OCI-LY3 (cell line): ENCODE measurements around the gene SUPT16H.
"Not testable (repeated sequence)": the region's sequence is repeated elsewhere in the genome, so short reads cannot be mapped to it uniquely, and the experiment has no call there.

Source experiments
- H2AFZ ChIP-seq: fragments of 200-600, 300-600 bp; shearing (Covaris generic); 2 replicates; pipeline ENCODE4 v1.6.0; 2014; ENCODE audit warnings: antibody characterized with exemption, low read depth, low read length
- H3K27ac ChIP-seq: fragments of 200-600, 300-600 bp; sonication (generic); 2 replicates; pipeline ENCODE4 v1.5.1; 2014; ENCODE audit warnings: mild to moderate bottlenecking, low read length, moderate library complexity, mixed read lengths
- H3K27me3 ChIP-seq: fragments of 200-600, 300-600 bp; sonication (generic); 2 replicates; pipeline ENCODE4 v1.6.1; 2014; ENCODE audit warnings: low read depth, low read length, mixed read lengths
- H3K36me3 ChIP-seq: fragments of 200-600, 300-600 bp; sonication (generic); replicated peaks from 2 replicates; pipeline ENCODE3; 2014; ENCODE audit warnings: low read depth, low read length, mixed read lengths
- H3K4me1 ChIP-seq: fragments of 300-600, 200-600 bp; sonication (generic); 2 replicates; pipeline ENCODE4 v1.6.1; 2014; ENCODE audit warnings: low read length, mixed read lengths
- H3K4me2 ChIP-seq: fragments of 200-600, 300-600 bp; sonication (generic); 2 replicates; pipeline ENCODE4 v1.6.1; 2014; ENCODE audit warnings: low read length, mixed read lengths
- H3K4me3 ChIP-seq: fragments of 300-600, 200-600 bp; sonication (generic); 2 replicates; pipeline ENCODE4 v1.5.1; 2014; ENCODE audit warnings: antibody characterized with exemption, mild to moderate bottlenecking, low read length, moderate library complexity
- H3K79me2 ChIP-seq: fragments of 300-600, 200-600 bp; shearing (Covaris generic); 2 replicates; pipeline ENCODE4 v1.6.1; 2014; ENCODE audit warnings: mild to moderate bottlenecking, low read length, mixed read lengths
- H3K9ac ChIP-seq: fragments of 300-600, 200-600 bp; shearing (Covaris generic); 2 replicates; pipeline ENCODE4 v1.6.0; 2014; ENCODE audit warnings: mild to moderate bottlenecking, low read length, moderate library complexity
- H3K9me3 ChIP-seq: fragments of 200-600, 300-600 bp; shearing (Covaris generic); 2 replicates; pipeline ENCODE4 v1.6.1; 2014; ENCODE audit warnings: low read length, mixed read lengths; ENCODE audit not compliant: insufficient read depth
- H4K20me1 ChIP-seq: fragments of 200-600, 300-600 bp; sonication (generic); 2 replicates; pipeline ENCODE4 v1.6.1; 2016; ENCODE audit warnings: low read length, mixed read lengths; ENCODE audit not compliant: insufficient read depth
- EZH2phosphoT487 ChIP-seq: fragments of 200-600 bp; shearing (Covaris generic); IDR thresholded peaks from 2 replicates; pipeline ENCODE4 v1.6.1; 2018; ENCODE audit warnings: antibody characterized with exemption, mixed run types, low read depth
- TF ChIP-seq, protein P1 (sequence below): fragments of 200-600, 300-600 bp; sonication (generic); IDR thresholded peaks from 2 replicates; pipeline ENCODE4 v1.5.1; 2014; ENCODE audit warnings: antibody characterized with exemption, low read length, low read depth

Gene SUPT16H

GRCh38 chr14:21382886-21383847, 652 bp downstream of the SUPT16H start:
- H2AFZ ChIP-seq, result peak overlapping the region; percentile 3; the same call in 1 of the 2 replicates
- H3K27ac ChIP-seq, result peak overlapping the region; percentile 78
- H4K20me1 ChIP-seq, result peaks cover 19% of the 10 kb centered on the region

DNA sequence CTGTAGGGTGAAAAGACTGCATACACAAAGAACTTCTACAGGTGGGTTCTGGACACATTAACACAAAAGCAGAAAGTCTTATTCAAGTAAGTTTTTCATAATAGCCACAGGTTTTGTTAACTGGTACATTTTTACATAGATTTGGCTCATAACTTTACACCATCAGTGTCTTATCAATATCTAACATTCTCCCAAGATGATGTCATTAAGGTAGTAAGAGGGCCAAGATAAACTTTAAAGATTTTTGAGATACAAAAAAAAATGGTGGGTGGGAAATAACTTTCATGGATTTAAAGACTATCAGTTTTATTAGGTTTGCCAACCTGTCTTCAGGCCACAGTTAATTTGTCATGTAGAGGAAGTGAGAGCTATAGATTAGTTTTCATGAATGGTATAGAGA, 1.7 kb downstream of the SUPT16H start:
- H3K4me1 ChIP-seq, result peaks cover 26% of the 10 kb centered on the region
- H3K4me2 ChIP-seq, result peak overlapping the region; percentile 80
- H3K36me3 ChIP-seq, result peaks cover 19% of the 10 kb centered on the region
- no peak overlapping the region for H2AFZ ChIP-seq
- H3K27ac ChIP-seq, result no peak overlapping the region
- H3K4me3 ChIP-seq, result peak overlapping the region; percentile 84
- no peaks in the 10 kb centered on the region for H3K9me3 ChIP-seq
- peak overlapping the region; percentile 91 for H3K9ac ChIP-seq
- TF ChIP-seq, protein P1, sequence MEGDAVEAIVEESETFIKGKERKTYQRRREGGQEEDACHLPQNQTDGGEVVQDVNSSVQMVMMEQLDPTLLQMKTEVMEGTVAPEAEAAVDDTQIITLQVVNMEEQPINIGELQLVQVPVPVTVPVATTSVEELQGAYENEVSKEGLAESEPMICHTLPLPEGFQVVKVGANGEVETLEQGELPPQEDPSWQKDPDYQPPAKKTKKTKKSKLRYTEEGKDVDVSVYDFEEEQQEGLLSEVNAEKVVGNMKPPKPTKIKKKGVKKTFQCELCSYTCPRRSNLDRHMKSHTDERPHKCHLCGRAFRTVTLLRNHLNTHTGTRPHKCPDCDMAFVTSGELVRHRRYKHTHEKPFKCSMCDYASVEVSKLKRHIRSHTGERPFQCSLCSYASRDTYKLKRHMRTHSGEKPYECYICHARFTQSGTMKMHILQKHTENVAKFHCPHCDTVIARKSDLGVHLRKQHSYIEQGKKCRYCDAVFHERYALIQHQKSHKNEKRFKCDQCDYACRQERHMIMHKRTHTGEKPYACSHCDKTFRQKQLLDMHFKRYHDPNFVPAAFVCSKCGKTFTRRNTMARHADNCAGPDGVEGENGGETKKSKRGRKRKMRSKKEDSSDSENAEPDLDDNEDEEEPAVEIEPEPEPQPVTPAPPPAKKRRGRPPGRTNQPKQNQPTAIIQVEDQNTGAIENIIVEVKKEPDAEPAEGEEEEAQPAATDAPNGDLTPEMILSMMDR, result no peak
- no peak for TF ChIP-seq EZH2phosphoT487
- peaks cover 68% of the 10 kb centered on the region for H3K79me2 ChIP-seq
- H3K27me3 ChIP-seq, result no peaks in the 10 kb centered on the region
- peaks cover 27% of the 10 kb centered on the region for H4K20me1 ChIP-seq

More at GRCh38 chr14:21382886-21383847, 652 bp downstream of the SUPT16H start:
- Histone ChIP-seq H3K4me3 (peak overlapping the region; percentile 84), H3K27me3 (no peaks in the 10 kb centered on the region), H3K9me3 (no peaks in the 10 kb centered on the region), H3K9ac (peak overlapping the region; percentile 91), H3K36me3 (peaks cover 17% of the 10 kb centered on the region), H3K4me1 (peaks cover 32% of the 10 kb centered on the region), H3K79me2 (peaks cover 57% of the 10 kb centered on the region), H3K4me2 (peak overlapping the region; percentile 80)
- TF ChIP-seq, protein P1, result no peak
- no peak for TF ChIP-seq EZH2phosphoT487

DNA sequence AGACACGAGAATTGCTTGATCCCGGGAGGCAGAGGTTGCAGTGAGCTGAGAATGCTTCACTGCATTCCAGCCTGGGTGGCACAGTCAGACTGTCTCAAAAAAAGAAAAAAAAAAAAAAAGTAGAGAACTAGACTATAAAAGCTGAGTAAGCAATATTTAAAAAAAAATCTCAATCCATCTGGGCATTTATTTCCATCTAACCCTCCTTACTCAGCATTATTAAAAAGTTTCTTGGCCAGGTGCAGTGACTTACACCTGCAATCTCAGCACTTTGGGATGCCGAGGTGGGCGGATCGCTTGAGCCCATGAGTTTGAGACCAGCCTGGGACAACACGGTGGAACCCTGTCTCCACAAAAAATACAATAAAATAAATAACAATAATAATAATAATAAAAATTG, 4.5 kb downstream of the SUPT16H start:
- Histone ChIP-seq H3K79me2 (peaks cover 95% of the 10 kb centered on the region), H4K20me1 (peaks cover 40% of the 10 kb centered on the region)

GRCh38 chr14:21373980-21374379, 9.8 kb downstream of the SUPT16H start:
- H3K79me2 ChIP-seq, result peaks cover 62% of the 10 kb centered on the region
- no peak overlapping the region for H3K4me2 ChIP-seq
- H4K20me1 ChIP-seq, result peaks cover 22% of the 10 kb centered on the region
- no peak overlapping the region for H3K27ac ChIP-seq
- no peaks in the 10 kb centered on the region for H3K9me3 ChIP-seq
- H3K4me3 ChIP-seq, result no peak overlapping the region
- no peak for TF ChIP-seq EZH2phosphoT487
- TF ChIP-seq, protein P1, result no peak
- H3K9ac ChIP-seq, result no peak overlapping the region
- peaks cover 56% of the 10 kb centered on the region for H3K36me3 ChIP-seq
- H3K27me3 ChIP-seq, result no peaks in the 10 kb centered on the region
- H3K4me1 ChIP-seq, result no peaks in the 10 kb centered on the region
- no peak overlapping the region for H2AFZ ChIP-seq

More for the DNA sequence above, 4.5 kb downstream of the SUPT16H start:
- no peak for TF ChIP-seq EZH2phosphoT487
- TF ChIP-seq, protein P1, result no peak
- Histone ChIP-seq H3K27me3 (no peaks in the 10 kb centered on the region), H3K27ac (no peak overlapping the region), H3K4me1 (peaks cover 15% of the 10 kb centered on the region), H2AFZ (no peak overlapping the region), H3K9me3 (no peaks in the 10 kb centered on the region), H3K4me2 (no peak overlapping the region), H3K4me3 (no peak overlapping the region), H3K9ac (no peak overlapping the region), H3K36me3 (peaks cover 31% of the 10 kb centered on the region)

GRCh38 chr14:21372814-21373213, 11.0 kb downstream of the SUPT16H start:
- not testable (repeated sequence) for H3K27me3 ChIP-seq, H3K9ac ChIP-seq, H3K27ac ChIP-seq, H3K4me3 ChIP-seq, H2AFZ ChIP-seq, H3K4me1 ChIP-seq, H3K9me3 ChIP-seq, H3K4me2 ChIP-seq
- Histone ChIP-seq H3K36me3 (peaks cover 68% of the 10 kb centered on the region), H3K79me2 (peaks cover 50% of the 10 kb centered on the region), H4K20me1 (peaks cover 19% of the 10 kb centered on the region)
